NCI-H524 (cell line): ENCODE results near the gene CLSTN2.

ENCODE experiments used
- DNase-seq, 2 experiments: peaks; one replicate each; lab custom pipeline; 2025; lab: John Stamatoyannopoulos, UW

CLSTN2 gene

GRCh38 chr3:140453750-140454149 is 518.8 kb downstream of the CLSTN2 start:
- DNase-seq = no peak

DNA sequence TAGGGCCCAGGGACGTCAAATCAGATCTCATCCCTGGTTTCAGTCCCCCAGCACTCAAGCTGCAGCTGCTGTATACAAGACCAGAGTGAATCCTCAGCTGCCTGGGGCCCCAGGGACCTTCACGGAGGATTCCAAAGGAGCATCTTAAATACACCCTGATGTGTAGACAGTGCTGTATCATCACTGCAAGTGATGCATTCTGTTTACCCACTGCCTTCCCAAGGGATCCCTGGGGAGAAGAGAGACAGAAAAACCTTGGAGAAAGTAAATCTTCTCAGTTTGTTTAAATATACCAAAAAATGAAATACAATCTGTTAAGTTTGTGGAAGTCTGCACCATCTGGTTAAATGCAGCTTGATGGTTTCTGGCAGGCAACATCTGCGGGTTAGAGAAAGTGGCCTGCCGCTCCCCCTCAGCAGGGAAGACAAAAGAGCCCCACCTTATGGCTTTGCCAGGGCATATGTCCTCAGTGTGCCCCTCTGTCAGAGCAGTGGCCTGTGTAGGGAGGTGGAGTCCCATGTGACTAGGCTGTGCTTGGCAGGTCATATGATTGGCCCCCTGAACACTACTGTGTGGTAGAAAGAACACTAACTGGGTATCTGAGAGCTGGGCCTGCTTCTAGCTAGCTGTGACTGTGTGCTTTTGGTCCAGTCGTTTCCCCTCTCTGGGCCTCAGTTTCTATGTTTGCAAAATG is 520.7 kb downstream of the CLSTN2 start:
- DNase-seq = peak; percentile 91 to 95

GRCh38 chr3:140456974-140457373 is 522.0 kb downstream of the CLSTN2 start:
- peak in 1 of 2 experiments; percentile 7 for DNase-seq

GRCh38 chr3:140459462-140459861 is 524.5 kb downstream of the CLSTN2 start:
- no peak for DNase-seq

DNA sequence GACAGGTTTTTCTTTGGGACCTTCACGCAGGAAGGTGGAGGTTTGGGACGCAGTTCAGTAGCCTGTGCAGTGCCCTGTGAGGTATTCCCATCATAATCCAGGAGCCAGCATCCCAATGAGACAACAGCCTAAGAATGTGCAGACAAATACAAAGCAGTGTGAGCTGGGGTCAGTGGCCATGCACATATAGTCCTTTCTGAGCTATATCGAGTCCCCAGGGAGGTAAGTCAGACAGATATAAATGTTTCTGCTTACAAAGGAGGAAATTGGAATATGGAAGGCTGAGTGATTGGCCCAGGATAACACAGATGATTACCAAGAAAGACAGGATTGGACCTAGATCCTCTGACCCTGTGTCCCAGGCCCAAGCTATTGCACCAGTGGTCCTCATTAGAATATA is 526.3 kb downstream of the CLSTN2 start:
- DNase-seq = no peak

DNA sequence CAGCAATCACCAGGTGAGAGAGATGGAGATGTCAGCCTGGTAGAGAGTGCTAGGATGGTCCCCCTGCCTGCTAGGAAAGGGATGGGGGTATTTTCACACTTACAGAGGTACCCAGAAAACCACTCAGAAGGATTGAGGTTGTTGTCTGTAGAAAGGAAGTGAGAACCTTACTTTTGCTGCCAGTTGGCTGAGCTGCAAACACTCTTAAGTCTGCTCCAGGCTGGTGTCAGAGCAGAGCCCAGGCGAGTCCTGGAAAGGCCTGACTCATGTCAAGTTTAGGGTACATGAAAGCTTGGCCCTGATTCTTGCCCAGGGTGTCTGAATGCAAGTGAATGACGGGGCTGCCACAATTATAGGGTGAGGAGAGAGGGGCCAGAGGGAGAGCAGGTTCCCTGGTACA is 528.4 kb downstream of the CLSTN2 start:
- DNase-seq = no peak

DNA sequence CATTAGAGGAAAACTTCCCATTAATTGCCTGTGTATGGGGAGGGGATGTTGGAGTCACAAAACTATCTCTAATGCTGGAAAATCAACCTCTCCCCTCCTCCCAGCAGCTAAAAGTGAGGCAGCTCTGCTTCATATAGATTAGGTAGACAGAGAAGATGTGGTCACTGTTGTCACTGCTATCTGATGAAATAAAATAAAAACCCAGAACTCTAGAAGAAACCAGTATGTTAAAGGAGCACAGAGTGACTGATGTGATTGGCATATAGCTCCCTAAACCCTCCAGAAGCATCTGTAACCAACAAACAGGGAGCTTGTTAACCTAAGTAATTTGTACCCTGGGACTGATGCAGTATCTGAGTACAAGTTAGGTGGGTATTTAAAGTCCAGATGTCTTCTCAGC is 531.0 kb downstream of the CLSTN2 start:
- no peak for DNase-seq

DNA sequence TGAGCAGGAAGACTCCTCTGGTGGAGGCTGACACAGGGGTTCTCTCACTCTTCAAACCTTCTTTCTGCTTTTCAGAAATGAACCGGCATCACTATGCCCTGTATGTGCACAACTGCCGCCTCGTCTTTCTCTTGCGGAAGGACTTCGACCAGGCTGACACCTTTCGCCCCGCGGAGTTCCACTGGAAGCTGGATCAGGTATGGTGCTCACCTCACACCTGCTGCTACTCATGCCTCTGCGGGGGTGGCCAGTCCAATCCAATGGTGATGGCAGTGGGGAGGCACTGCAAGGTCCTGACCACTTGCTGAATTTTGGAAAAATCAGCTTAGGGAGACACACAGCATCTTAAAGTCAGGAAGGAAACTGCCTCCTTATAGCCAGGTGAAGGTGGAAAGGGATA is 531.5 kb downstream of the CLSTN2 start:
- DNase-seq = no peak

GRCh38 chr3:140467104-140467577 is 532.2 kb downstream of the CLSTN2 start:
- DNase-seq = no peak

- DNase-seq = peak in 1 of 2 experiments; percentile 33
Measured at GRCh38 chr3:140467796-140468315, 532.9 kb downstream of the CLSTN2 start.

DNA sequence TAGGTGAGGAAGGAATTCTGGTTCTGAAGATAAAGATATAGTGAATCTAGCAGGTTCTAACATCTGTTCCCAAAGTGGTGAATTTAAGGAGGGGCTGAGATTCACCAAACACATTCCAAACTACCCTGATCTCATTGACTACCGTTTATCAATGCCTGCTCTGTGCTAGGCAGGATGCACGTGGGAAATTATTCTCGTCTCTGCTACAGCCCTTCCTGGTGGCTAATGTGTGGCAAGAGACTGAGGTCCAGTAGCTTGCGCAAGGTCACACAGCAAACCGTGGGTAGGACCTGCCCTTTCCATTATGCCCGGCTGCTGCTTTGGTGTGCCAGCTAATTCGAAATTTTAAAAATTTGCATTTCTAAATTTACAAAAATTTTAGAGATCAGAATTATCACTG is 533.4 kb downstream of the CLSTN2 start:
- no peak for DNase-seq

GRCh38 chr3:140469491-140469890 is 534.5 kb downstream of the CLSTN2 start:
- no peak for DNase-seq

DNA sequence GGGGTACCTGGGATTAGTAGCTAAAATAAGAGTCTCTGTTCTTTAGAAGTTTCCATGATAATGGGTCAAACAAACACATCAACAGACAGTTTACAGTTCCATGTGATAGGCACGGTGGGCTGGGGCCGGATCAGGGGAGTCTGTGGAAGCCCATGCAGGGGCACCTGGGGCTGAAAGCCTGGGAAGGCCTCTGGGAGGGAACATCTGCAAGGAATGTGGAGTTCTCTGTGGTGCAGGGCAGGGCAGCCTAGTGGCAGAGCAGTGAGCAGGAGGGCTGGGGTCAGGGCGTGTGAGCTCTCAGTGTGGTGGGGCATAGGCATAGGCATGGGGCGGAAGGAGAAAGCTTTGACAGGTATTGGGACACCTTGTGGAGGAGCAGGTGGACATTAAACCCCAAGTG is 535.2 kb downstream of the CLSTN2 start:
- DNase-seq = no peak

- peak; percentile 22 to 79 for DNase-seq
Measured at GRCh38 chr3:140470962-140471361, 536.0 kb downstream of the CLSTN2 start.

DNA sequence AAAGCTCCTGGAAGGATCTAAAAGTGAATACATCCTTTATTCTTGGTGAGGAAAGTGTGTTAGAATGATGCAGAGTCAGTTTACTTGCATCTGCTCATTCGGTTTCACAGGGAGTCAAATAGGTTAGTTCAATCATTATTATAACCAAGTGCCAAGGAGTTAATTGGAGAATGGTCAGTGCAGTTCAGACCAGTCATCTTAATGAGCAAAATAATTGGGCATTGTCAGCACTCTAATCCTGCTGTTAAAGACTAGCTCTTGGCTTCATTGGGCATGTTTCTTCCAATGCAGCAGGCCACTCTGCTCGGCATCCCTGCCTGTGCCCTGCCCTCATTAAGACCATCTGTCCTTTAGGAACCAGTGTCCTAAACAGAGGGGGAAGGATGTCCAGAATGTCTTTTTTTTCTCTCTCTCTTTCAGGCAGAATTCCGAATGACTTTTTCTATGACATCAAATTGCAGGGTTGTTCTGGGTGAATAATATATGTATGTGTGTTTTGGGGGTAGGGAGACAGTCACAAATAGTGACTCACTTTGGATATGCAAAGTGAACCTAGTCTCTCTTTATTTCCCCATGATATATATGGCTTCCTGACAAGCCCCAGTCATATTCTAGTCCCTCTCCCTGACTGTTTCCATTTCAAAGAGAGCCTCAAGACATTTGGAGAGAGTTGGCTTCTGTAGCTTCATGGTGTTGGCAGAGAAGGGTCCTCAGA is 537.5 kb downstream of the CLSTN2 start:
- no peak for DNase-seq

DNA sequence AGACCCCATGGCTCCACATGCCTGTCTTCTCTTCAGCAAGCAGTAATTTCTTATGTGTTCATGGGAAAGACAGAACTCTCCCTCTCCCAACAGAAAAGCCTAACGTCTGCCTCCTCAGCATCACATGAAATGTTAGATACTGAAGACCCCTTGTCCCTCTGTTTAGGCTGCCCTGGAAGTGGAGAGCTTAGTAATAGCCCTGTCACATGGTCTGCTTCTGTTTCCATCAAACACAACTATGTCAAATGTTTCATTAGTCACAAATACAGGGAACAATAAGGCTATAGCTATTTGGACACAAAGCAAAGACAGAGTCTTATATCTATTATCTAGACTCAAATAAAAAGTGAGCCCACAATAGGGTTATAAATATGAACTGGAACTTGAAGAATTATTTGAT is 552.6 kb downstream of the CLSTN2 start:
- DNase-seq = no peak

DNA sequence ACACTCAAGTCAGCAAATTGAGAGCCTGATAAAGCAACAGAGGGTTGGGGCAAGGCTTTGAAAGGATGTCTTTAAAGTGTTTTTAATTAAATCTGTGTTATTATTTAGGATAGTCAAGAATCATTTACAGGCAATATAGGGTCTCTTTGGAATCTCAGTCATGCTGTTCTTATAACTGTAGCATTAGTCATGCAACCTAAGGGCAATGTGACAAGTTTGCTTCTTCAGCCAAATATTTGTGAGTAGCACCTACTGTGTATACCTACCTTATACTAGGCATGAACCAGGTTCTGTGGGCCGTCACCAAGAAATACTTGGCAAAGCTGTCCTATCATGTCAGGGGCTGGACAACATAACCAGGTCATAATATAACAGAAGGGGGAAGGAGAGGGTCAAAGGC is 558.3 kb downstream of the CLSTN2 start:
- no peak for DNase-seq

DNA sequence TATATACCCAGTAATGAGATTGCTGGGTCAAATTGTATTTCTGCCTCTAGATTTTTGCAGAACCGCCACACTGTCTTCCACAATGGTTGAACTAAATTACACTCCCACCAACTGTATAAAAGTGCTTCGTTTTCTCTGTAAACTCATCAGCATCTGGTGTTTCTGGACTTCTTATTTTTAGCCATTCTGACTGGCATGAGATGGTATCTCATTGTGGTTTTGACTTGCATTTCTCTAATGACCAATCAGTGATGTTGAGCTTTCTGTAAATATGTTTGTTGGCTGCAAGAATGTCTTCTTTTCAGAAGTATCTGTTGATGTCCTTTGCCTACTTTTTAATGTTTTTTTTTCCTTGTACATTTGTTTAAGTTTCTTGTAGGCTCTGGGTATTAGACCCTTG is 560.0 kb downstream of the CLSTN2 start:
- DNase-seq = no peak

- DNase-seq = no peak
Measured at GRCh38 chr3:140497331-140497730, 562.3 kb downstream of the CLSTN2 start.

- DNase-seq = peak; percentile 56 to 78
Measured at GRCh38 chr3:140499114-140499757, 564.3 kb downstream of the CLSTN2 start.

- DNase-seq = no peak
Measured at GRCh38 chr3:140500473-140500872, 565.5 kb downstream of the CLSTN2 start.

DNA sequence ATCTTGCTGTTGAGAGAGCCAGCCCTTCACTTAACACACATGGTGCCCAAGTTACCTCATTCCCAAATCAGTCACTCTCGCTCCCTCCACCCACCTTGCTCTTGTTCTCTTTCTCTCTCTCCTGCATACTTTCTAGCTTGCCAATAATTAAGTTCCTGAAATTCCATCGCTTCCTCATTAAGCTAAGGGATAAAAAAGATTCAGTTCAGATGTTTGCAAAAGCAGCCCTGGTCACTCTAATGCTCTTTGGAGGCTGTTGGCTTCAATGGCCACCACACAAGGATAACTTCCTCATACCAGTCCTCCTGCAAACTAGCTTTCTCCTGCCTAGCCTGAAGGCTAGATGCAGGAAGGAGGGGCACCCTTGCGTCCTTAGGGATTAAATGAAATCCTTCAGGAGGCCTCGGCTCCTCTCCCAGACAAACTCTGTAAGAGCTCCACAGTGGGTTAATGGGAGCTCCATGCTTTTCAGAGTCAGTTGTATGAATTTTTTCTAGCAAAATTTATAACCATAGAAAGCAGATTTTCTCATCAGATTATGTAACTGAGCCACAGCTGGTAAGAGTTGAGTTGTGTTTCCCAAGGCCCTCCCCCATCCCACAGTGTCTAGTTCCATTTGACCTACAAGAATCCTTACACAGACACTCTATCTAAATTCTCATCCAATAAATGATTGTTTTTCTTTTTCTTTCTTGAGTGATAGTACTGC is 566.2 kb downstream of the CLSTN2 start:
- DNase-seq = no peak
